Sigmoid colon (tissue), 4 donors: ENCODE data around the gene SGCD.

Experiments used
- POLR2AphosphoS5 ChIP-seq, 4 donors: sonication (generic); formaldehyde crosslinking; IDR thresholded peaks; one replicate each; pipeline ENCODE4 v1.6.1; 2017; ENCODE audit warnings: antibody characterized with exemption in 4 of 4
- TF ChIP-seq, protein P1 (sequence below), 4 experiments: fragments of 450-650 bp in 3 of 4; fragments of 200-600 bp in 1 of 4; IDR thresholded peaks; one replicate each; pipeline ENCODE4 v1.5.1; 2016 to 2019; ENCODE audit warnings: antibody characterized with exemption in 4 of 4, mild to moderate bottlenecking in 3 of 4, moderate library complexity in 2 of 4

DNA sequence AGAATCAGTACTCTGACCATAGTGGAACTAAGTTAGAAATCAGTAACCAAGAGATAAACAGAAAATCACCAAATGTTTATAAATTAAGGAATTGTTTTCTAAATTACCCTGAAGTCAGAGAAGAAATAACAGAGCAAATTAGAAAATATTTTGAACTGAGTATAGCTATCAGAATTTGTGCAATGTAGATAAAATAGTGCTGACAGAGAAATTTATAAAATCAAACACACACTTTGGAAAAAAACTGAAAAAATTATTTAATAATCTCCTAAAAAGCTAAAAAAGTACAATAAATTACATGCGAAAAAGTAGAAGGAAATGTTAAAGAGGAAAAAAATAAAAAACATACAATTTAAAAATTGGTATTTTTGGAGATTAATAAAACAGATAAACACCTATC, 486.0 kb downstream of the SGCD start:
- TF ChIP-seq, protein P1, sequence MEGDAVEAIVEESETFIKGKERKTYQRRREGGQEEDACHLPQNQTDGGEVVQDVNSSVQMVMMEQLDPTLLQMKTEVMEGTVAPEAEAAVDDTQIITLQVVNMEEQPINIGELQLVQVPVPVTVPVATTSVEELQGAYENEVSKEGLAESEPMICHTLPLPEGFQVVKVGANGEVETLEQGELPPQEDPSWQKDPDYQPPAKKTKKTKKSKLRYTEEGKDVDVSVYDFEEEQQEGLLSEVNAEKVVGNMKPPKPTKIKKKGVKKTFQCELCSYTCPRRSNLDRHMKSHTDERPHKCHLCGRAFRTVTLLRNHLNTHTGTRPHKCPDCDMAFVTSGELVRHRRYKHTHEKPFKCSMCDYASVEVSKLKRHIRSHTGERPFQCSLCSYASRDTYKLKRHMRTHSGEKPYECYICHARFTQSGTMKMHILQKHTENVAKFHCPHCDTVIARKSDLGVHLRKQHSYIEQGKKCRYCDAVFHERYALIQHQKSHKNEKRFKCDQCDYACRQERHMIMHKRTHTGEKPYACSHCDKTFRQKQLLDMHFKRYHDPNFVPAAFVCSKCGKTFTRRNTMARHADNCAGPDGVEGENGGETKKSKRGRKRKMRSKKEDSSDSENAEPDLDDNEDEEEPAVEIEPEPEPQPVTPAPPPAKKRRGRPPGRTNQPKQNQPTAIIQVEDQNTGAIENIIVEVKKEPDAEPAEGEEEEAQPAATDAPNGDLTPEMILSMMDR (IDR thresholded peaks at IDR 0.05): no peak
- TF ChIP-seq POLR2AphosphoS5 (IDR thresholded peaks at IDR 0.05): no peak
